ENCODE data around the gene NUP210.

- TF ChIP-seq POLR2AphosphoS5 (IDR thresholded peaks at IDR 0.05; ENCODE audit: low read depth, low read length) (no peak), REST (IDR thresholded peaks at IDR 0.05; ENCODE audit: insufficient read depth in 1 of 2, low read depth in 2 of 2, low read length in 2 of 2) (no peak), TAF1 (IDR thresholded peaks at IDR 0.05; ENCODE audit: borderline replicate concordance, insufficient read depth, low read length) (no peak), SIN3A (IDR thresholded peaks at IDR 0.05; ENCODE audit: borderline replicate concordance, insufficient read depth, low read length) (no peak), FOXP2 (optimal IDR thresholded peaks at IDR 0.05; ENCODE audit: borderline replicate concordance, extremely low read depth, extremely low read length, insufficient read depth) (no peak)
Observed at GRCh38 chr3:13367728-13368127, 52.4 kb downstream of the NUP210 start.

All from PFSK-1 (cell line).